H1 (cell line): ENCODE data around the gene NUAK1. TPM values are rescaled to one million over a fixed set of nuclear protein-coding genes. Genes with fewer than 3 reads are reported as not detected.

Experiments used
- CTCF ChIA-PET: fragments of 300-600 bp; sonication (Branson Sonifier 250); formaldehyde crosslinking; loops from one replicate; lab custom pipeline; 2021; ENCODE audit not compliant: partially characterized antibody; lab: Charles Lee
- POLR2A ChIA-PET: fragments of 300-600 bp; sonication (Branson Sonifier 250); formaldehyde crosslinking; loops from one replicate; lab custom pipeline; 2021; ENCODE audit warnings: inconsistent platforms; ENCODE audit not compliant: partially characterized antibody; lab: Charles Lee
- DNase-seq, 2 experiments: peaks; one replicate each; pipeline versions ENCODE4 v3.0.0 to v3.0.0-alpha.2; 2010 to 2022; ENCODE audit warnings: low spot score in 2 of 2, low read depth in 1 of 2, mixed read lengths in 1 of 2
- FAIRE-seq: peaks from 2 replicates; lab custom pipeline; 2011; peaks lifted over from hg19 to GRCh38; lab: Jason Lieb, UNC
- H2AFZ ChIP-seq: 2 replicates; pipeline ENCODE4 v1.8.1; 2012; ENCODE audit warnings: low read length, inconsistent platforms
- H2AK5ac ChIP-seq: 2 replicates; pipeline ENCODE4 v1.6.1; 2013; ENCODE audit warnings: low read depth, low read length
- H2BK120ac ChIP-seq: replicated peaks from 2 replicates; pipeline ENCODE3; 2013; ENCODE audit warnings: low read depth, low read length, inconsistent platforms
- H2BK12ac ChIP-seq: 2 replicates; pipeline ENCODE4 v1.6.1; 2013; ENCODE audit warnings: low read depth, low read length
- H2BK15ac ChIP-seq: 2 replicates; pipeline ENCODE4 v1.6.1; 2013; ENCODE audit warnings: low read length
- H2BK20ac ChIP-seq: 2 replicates; pipeline ENCODE4 v1.6.1; 2013; ENCODE audit warnings: low read length
- H2BK5ac ChIP-seq: 2 replicates; pipeline ENCODE4 v1.6.1; 2013; ENCODE audit warnings: low read depth, low read length
- H3K14ac ChIP-seq: 2 replicates; pipeline ENCODE4 v1.6.1; 2013; ENCODE audit warnings: inconsistent platforms; ENCODE audit not compliant: insufficient read length
- H3K18ac ChIP-seq: 2 replicates; pipeline ENCODE4 v1.6.1; 2013; ENCODE audit warnings: low read length; ENCODE audit errors: extremely low read depth
- H3K23ac ChIP-seq: 2 replicates; pipeline ENCODE4 v1.6.1; 2013; ENCODE audit warnings: inconsistent platforms; ENCODE audit not compliant: insufficient read length
- H3K23me2 ChIP-seq: 2 replicates; pipeline ENCODE4 v1.6.1; 2013; ENCODE audit warnings: low read depth, low read length
- H3K27ac ChIP-seq: 2 replicates; pipeline ENCODE4 v1.6.1; 2011; ENCODE audit warnings: low read depth, low read length, inconsistent platforms
- H3K27me3 ChIP-seq, 4 experiments: replicated peaks in 1 of 4; 1 replicate in 1 of 4; 2 replicates in 3 of 4; pipeline versions ENCODE4 v1.6.1 to v1.8.1; 2011 to 2013; ENCODE audit warnings: low read length in 3 of 4, mild to moderate bottlenecking in 3 of 4, inconsistent platforms in 2 of 4, mixed read lengths in 2 of 4, moderate library complexity in 1 of 4; ENCODE audit not compliant: control insufficient read depth in 3 of 4, insufficient read depth in 3 of 4; ENCODE audit errors: extremely low read depth in 1 of 4
- H3K36me3 ChIP-seq, 4 experiments: 2 replicates each; pipeline versions ENCODE4 v1.6.1 to v1.8.1; 2011 to 2013; ENCODE audit warnings: mild to moderate bottlenecking in 4 of 4, low read length in 3 of 4, moderate library complexity in 2 of 4, control low read depth in 1 of 4, inconsistent platforms in 1 of 4; ENCODE audit not compliant: insufficient read depth in 4 of 4, control insufficient read depth in 2 of 4
- H3K4ac ChIP-seq: replicated peaks from 2 replicates; pipeline ENCODE3; 2013; ENCODE audit warnings: low read length, low read depth, mixed read lengths, inconsistent platforms; ENCODE audit not compliant: insufficient read length
- H3K4me1 ChIP-seq, 4 experiments: replicated peaks in 1 of 4; 1 replicate in 1 of 4; 2 replicates in 3 of 4; pipeline versions ENCODE4 v1.6.1 to v1.8.1; 2011 to 2013; ENCODE audit warnings: low read length in 3 of 4, inconsistent platforms in 2 of 4, mixed read lengths in 1 of 4; ENCODE audit not compliant: insufficient read depth in 4 of 4, control insufficient read depth in 3 of 4
- H3K4me2 ChIP-seq, 2 experiments: 2 replicates each; pipeline versions ENCODE4 v1.6.1 to v1.8.1; 2011 to 2013; ENCODE audit warnings: low read depth in 2 of 2, low read length in 2 of 2, control low read depth in 1 of 2, inconsistent platforms in 1 of 2, mild to moderate bottlenecking in 1 of 2; ENCODE audit not compliant: insufficient read depth in 1 of 2
- H3K4me3 ChIP-seq, 4 experiments: fragments of 200-600, 300-600 bp in 1 of 4; sonication (generic), shearing (Covaris generic), sonication (Bioruptor Twin) in 1 of 4; 2 replicates each; pipeline versions ENCODE4 v1.5.1 to v1.8.1; 2011 to 2016; ENCODE audit warnings: low read length in 4 of 4, low read depth in 3 of 4, control low read depth in 2 of 4, inconsistent platforms in 2 of 4, mild to moderate bottlenecking in 2 of 4, mixed read lengths in 1 of 4, moderate library complexity in 1 of 4; ENCODE audit not compliant: insufficient read depth in 2 of 4; ENCODE audit errors: extremely low read depth in 1 of 4
- H3K56ac ChIP-seq: replicated peaks from 2 replicates; pipeline ENCODE3; 2013; ENCODE audit warnings: low read depth, mild to moderate bottlenecking, mixed read lengths, low read length, inconsistent platforms; ENCODE audit not compliant: insufficient read length
- H3K79me1 ChIP-seq: 2 replicates; pipeline ENCODE4 v1.6.1; 2013; ENCODE audit warnings: low read depth, low read length, control low read depth
- H3K79me2 ChIP-seq, 2 experiments: 2 replicates each; pipeline versions ENCODE4 v1.6.1 to v1.8.1; 2012 to 2013; ENCODE audit warnings: low read length in 2 of 2, mild to moderate bottlenecking in 2 of 2, inconsistent platforms in 1 of 2; ENCODE audit not compliant: insufficient read depth in 2 of 2, control insufficient read depth in 1 of 2
- H3K9ac ChIP-seq, 4 experiments: replicated peaks in 1 of 4; 1 replicate in 1 of 4; 2 replicates in 3 of 4; pipeline versions ENCODE4 v1.6.1 to v1.8.1; 2011 to 2013; ENCODE audit warnings: low read depth in 3 of 4, low read length in 3 of 4, control low read depth in 2 of 4, mild to moderate bottlenecking in 2 of 4, moderate library complexity in 2 of 4, inconsistent platforms in 1 of 4; ENCODE audit errors: extremely low read depth in 1 of 4
- H3K9me3 ChIP-seq, 2 experiments: 2 replicates each; pipeline versions ENCODE4 v1.6.1 to v1.8.1; 2012 to 2013; ENCODE audit warnings: mild to moderate bottlenecking in 2 of 2, moderate library complexity in 2 of 2, control low read depth in 1 of 2, inconsistent platforms in 1 of 2, low read depth in 1 of 2, low read length in 1 of 2, mixed read lengths in 1 of 2; ENCODE audit not compliant: insufficient read depth in 2 of 2
- H4K20me1 ChIP-seq, 2 experiments: replicated peaks in 1 of 2; 2 replicates each; pipeline versions ENCODE3 to v1.8.1; 2011 to 2013; ENCODE audit warnings: inconsistent platforms in 2 of 2, low read length in 2 of 2, mild to moderate bottlenecking in 1 of 2; ENCODE audit not compliant: insufficient read depth in 2 of 2, control insufficient read depth in 1 of 2
- H4K5ac ChIP-seq: 2 replicates; pipeline ENCODE4 v1.6.1; 2013; ENCODE audit warnings: low read length, low read depth, mixed read lengths, inconsistent platforms; ENCODE audit not compliant: insufficient read length
- H4K8ac ChIP-seq: 2 replicates; pipeline ENCODE4 v1.8.0; 2013; ENCODE audit warnings: mild to moderate bottlenecking, moderate library complexity, low read length, inconsistent platforms; ENCODE audit not compliant: insufficient read depth; ENCODE audit errors: extremely low read depth
- H4K91ac ChIP-seq: replicated peaks from 2 replicates; pipeline ENCODE3; 2013; ENCODE audit warnings: low read length, mixed read lengths, inconsistent platforms; ENCODE audit not compliant: insufficient read length
- ATF2 ChIP-seq: IDR thresholded peaks from 2 replicates; pipeline ENCODE4 v1.6.1; 2012; ENCODE audit warnings: low read length, inconsistent platforms
- CHD2 ChIP-seq: IDR thresholded peaks from 2 replicates; pipeline ENCODE4 v1.6.1; 2012; ENCODE audit warnings: low read length, improper control_type of control experiment
- KDM4A ChIP-seq: IDR thresholded peaks from one replicate; pipeline ENCODE4 v1.7.1; 2012; ENCODE audit warnings: low read depth, mild to moderate bottlenecking, moderate library complexity, low read length, inconsistent platforms; ENCODE audit not compliant: severe bottlenecking
- SIN3A ChIP-seq, 2 experiments: IDR thresholded peaks in 1 of 2; conservative IDR thresholded peaks in 1 of 2; 2 replicates each; pipeline ENCODE4 v1.6.1; 2011 to 2012; ENCODE audit warnings: low read length in 2 of 2, improper control_type of control experiment in 1 of 2, low read depth in 1 of 2, mild to moderate bottlenecking in 1 of 2
- SP1 ChIP-seq: IDR thresholded peaks from 2 replicates; pipeline ENCODE4 v1.6.1; 2011; ENCODE audit warnings: low read depth, low read length
- TBP ChIP-seq: IDR thresholded peaks from 2 replicates; pipeline ENCODE4 v1.6.1; 2011; ENCODE audit warnings: low read depth, low read length, improper control_type of control experiment
- WGBS, 2 experiments: shearing (Covaris generic) in 1 of 2; methylation state at CpG; one replicate each; pipeline versions ENCODE4 v1.1.6 to v1.1.7; 2013 to 2015; ENCODE audit warnings: low lambda C conversion rate in 2 of 2, mixed read lengths in 2 of 2, inconsistent platforms in 1 of 2, low coverage in 1 of 2, missing lambda C conversion rate in 1 of 2; ENCODE audit not compliant: insufficient replicate concordance in 2 of 2, insufficient coverage in 1 of 2, insufficient read length in 1 of 2; ENCODE audit errors: extremely low coverage in 1 of 2, missing lambda C conversion rate in 1 of 2; 5-methylcytosine and 5-hydroxymethylcytosine counted together
- long read RNA-seq, 2 experiments: library from RNA in 1 of 2; library from capped mRNA in 1 of 2; stranded (forward); transcript quantifications; one replicate each; pipeline ENCODE4 v2.0.0, GENCODE V29; 2021; ENCODE audit warnings: inconsistent platforms in 1 of 2
- polyA minus RNA-seq, 3 experiments: library from RNA; depleted of rRNA, polyadenylated mRNA; stranded (reverse); fragments of >200 nt; gene quantifications; 1 replicate in 2 of 3; 2 replicates in 1 of 3; pipeline ENCODE4 v1.2.3, GENCODE V29; 2011
- polyA plus RNA-seq, 7 experiments: library from polyadenylated mRNA; depleted of rRNA in 3 of 7; stranded (reverse) in 5 of 7; unstranded in 2 of 7; fragments of >200 nt in 5 of 7; fragments of 200-250 nt in 2 of 7; gene quantifications; 1 replicate in 5 of 7; 2 replicates in 1 of 7; 4 replicates in 1 of 7; pipeline versions ENCODE4 v1.2.1 to v1.2.3, GENCODE V29; 2011 to 2013; ENCODE audit warnings: missing spikeins in 2 of 7, mixed read lengths in 2 of 7
- total RNA-seq: library from RNA; stranded (reverse); fragmentation: NEBNext Ultra II Directional; extraction: Animal tissue kit (Norgen Biotek cat#: 25700); gene quantifications from 2 replicates; pipeline ENCODE4 v1.2.1, GENCODE V29; 2021

NUAK1 gene
- total RNA-seq (18.2 and 18.9 TPM in 2 replicates), polyA plus RNA-seq (2011; rRNA removed) (6.7 and 7.7 TPM in 2 replicates), polyA minus RNA-seq (2011; rRNA and poly(A)+ RNA removed) (21.4 and 22.7 TPM in 2 replicates)
- 7.7 TPM for polyA plus RNA-seq (2011; cell fraction: cytosol; rRNA removed)
- 13.5 TPM for polyA plus RNA-seq (2011; cell fraction: nucleus; rRNA removed)
- 6.6 to 13.0 TPM (median 9.9 TPM) in 4 replicates for polyA plus RNA-seq (2012, experiment 1 of 2)
- polyA plus RNA-seq (2012, experiment 2 of 2) = 4.0 TPM
- polyA plus RNA-seq (2013, experiment 1 of 2) = 6.9 TPM
- polyA plus RNA-seq (2013, experiment 2 of 2) = 6.9 TPM
- 12.1 TPM for polyA minus RNA-seq (2011; cell fraction: cytosol; rRNA and poly(A)+ RNA removed)
- 14.6 TPM for polyA minus RNA-seq (2011; cell fraction: nucleus; rRNA and poly(A)+ RNA removed)
- long read RNA-seq, experiment 1, partial matches to known transcripts = 0 of 14 reads
- long read RNA-seq, experiment 1, other reads (novel, unspliced or antisense) = 14 of 14 reads
- long read RNA-seq, experiment 2, partial matches to known transcripts = 0 of 10 reads
- long read RNA-seq, experiment 2, other reads (novel, unspliced or antisense) = 10 of 10 reads

GRCh38 chr12:106138633-106139421 is at the start of gene NUAK1:
NUAK1 (minus strand) TSS chr12:106138954; CDS start chr12:106138653, 301 bp downstream.
- H2BK20ac ChIP-seq = no peak within 1 kb of the TSS
- H4K20me1 ChIP-seq = no peaks in the 10 kb centered on the region
- peak within 1 kb of the TSS; percentile 82 for H4K5ac ChIP-seq
- peak within 1 kb of the TSS; percentile 62 for H2BK120ac ChIP-seq
- peak within 1 kb of the TSS; percentile 81 to 94 (median 82) for H3K9ac ChIP-seq
- H3K79me1 ChIP-seq = peaks cover 7% of the 10 kb centered on the region; the same call in 1 of the 2 replicates
- DNase-seq (peak in 1 of 2 experiments; percentile 83), FAIRE-seq (no peak)
- peak within 1 kb of the TSS; percentile 93 for H3K18ac ChIP-seq
- H4K91ac ChIP-seq = peak within 1 kb of the TSS; percentile 25
- 1% methylated on average over 30 of the region's 106 CpGs; no CpG with 5 or more reads in 1 of the 2 experiments for WGBS, 2 experiments
- no peaks in the 10 kb centered on the region for H3K9me3 ChIP-seq
- ChIA-PET CTCF (interaction anchor here (0.6 to 6.5 kb wide), 9 partner anchors 10 to 718 kb away, joined by 3 to 60 read pairs (median 5); no protein-coding TSS in a partner anchor), POLR2A (interaction anchor here (0.7 to 3.1 kb wide), 32 partner anchors 9 to 807 kb away, joined by 3 to 27 read pairs (median 4); no protein-coding TSS in a partner anchor)
- H2BK5ac ChIP-seq = peak within 1 kb of the TSS; percentile 92
- H3K23ac ChIP-seq = no peak within 1 kb of the TSS
- H2BK15ac ChIP-seq = peak within 1 kb of the TSS; percentile 21; the same call in 1 of the 2 replicates
- H2AK5ac ChIP-seq = 0 out of 2 replicates have a peak within 1 kb of the TSS, but pooled peaks have one; percentile 16
- H3K4me2 ChIP-seq = peak within 1 kb of the TSS; percentile 88 to 91
- 0 out of 2 replicates have a peak within 1 kb of the TSS, but pooled peaks have one; percentile 19 for H2BK12ac ChIP-seq
- peak within 1 kb of the TSS; percentile 93 for H4K8ac ChIP-seq
- H3K79me2 ChIP-seq = peaks cover 0 to 66% of the 10 kb centered on the region in 2 experiments; a peak in 2 of 4 replicates
- H3K14ac ChIP-seq = no peak within 1 kb of the TSS
- H3K36me3 ChIP-seq = no peaks in the 10 kb centered on the region
- H3K4me3 ChIP-seq = peak within 1 kb of the TSS; percentile 76 to 80 (median 78)
- peak within 1 kb of the TSS; percentile 88 for H3K27ac ChIP-seq
- peaks cover 0 to 7% (median 0%) of the 10 kb centered on the region in 4 experiments; a peak in 1 of 7 replicates for H3K27me3 ChIP-seq
- H3K4me1 ChIP-seq = peaks cover 15 to 45% (median 29%) of the 10 kb centered on the region in 4 experiments
- peak within 1 kb of the TSS; percentile 33 for H3K4ac ChIP-seq
- H3K23me2 ChIP-seq = peaks cover 16% of the 10 kb centered on the region
- H2AFZ ChIP-seq = no peak within 1 kb of the TSS
- H3K56ac ChIP-seq = peak within 1 kb of the TSS; percentile 50
- TF ChIP-seq CHD2 = no peak
- TF ChIP-seq SP1 = no peak
- peak in 1 of 2 experiments; percentile 47; a peak in 1 of 4 replicates for TF ChIP-seq SIN3A (conservative IDR thresholded peaks at IDR 0.05 in 1 of 2, IDR thresholded peaks at IDR 0.05 in 1 of 2; ENCODE audit: low read depth in 1 of 2, low read length in 2 of 2)
- no peak for TF ChIP-seq ATF2
- peak; percentile 74 for TF ChIP-seq KDM4A
- TF ChIP-seq TBP = no peak
